ENCODE results near the gene FHIT.
A peak's percentile ranks its signal among the peaks of the same experiment; 100 is the strongest.

The FHIT gene

GRCh38 chr3:59710554-59710953 is 1540.7 kb downstream of the FHIT start:
- no peak for DNase-seq (ENCODE audit: low spot score)

DNA sequence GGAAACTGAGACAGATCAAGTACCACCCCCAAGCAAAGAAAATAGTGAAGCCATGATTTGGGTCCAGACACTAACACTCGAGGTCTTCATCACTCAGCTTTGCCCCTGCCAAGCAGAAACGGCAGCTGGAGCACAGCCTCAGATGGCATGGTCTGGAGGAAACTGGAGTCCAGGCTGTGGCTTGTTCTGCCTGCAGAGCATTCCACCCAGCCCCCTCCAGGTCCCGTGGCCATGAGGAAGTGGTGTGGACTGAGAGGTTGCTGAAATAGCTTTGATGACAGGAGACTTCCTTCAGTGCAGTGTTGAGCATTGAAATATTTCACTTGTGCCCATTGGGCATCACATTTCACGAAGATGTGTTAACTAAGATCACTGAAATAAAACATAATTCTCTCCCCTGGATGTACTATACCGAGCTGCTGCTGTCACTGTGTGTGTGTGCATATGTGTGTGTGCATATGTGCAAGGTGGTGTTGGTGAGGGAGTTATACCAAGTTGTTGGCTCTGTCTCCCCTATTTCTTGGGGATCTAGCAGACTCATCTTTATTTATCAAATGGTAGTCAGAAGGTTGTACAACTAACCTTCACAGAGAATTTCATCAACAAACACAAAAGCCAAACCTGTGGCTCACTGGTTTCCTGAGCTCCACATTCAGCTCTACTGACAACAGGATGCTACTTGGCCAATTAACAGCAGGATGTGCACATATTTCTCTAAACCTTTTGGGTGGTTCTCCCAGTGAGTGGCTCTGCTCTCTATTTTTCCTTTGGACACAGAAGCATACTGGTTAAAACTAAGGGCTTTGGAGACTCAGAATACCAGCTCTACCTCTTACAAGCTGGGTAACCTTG is 1541.3 kb downstream of the FHIT start:
- DNase-seq (ENCODE audit: low spot score), result peak; percentile 39

GRCh38 chr3:59708202-59708601 is 1543.0 kb downstream of the FHIT start:
- no peak for DNase-seq (ENCODE audit: low spot score)

DNA sequence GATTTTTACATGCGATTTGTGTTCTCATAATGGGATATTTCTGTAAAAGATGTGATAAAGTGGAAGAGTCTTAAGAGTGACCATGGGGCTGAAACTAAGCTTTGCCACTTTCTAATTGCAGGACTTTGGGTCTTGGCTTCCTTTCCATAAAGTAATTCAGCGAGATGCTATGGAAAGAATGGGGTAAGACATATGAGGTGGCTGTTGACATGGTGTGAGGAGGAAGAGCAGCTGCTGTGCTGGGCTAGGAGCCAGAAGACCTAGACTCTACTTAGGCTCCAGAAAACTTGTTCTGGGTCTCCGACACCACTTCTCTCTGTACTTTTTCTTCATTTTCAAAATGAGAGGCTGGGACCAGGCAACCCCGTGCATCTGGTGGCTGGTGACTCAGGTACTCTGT is 1547.0 kb downstream of the FHIT start:
- no peak for DNase-seq (ENCODE audit: low spot score)

DNA sequence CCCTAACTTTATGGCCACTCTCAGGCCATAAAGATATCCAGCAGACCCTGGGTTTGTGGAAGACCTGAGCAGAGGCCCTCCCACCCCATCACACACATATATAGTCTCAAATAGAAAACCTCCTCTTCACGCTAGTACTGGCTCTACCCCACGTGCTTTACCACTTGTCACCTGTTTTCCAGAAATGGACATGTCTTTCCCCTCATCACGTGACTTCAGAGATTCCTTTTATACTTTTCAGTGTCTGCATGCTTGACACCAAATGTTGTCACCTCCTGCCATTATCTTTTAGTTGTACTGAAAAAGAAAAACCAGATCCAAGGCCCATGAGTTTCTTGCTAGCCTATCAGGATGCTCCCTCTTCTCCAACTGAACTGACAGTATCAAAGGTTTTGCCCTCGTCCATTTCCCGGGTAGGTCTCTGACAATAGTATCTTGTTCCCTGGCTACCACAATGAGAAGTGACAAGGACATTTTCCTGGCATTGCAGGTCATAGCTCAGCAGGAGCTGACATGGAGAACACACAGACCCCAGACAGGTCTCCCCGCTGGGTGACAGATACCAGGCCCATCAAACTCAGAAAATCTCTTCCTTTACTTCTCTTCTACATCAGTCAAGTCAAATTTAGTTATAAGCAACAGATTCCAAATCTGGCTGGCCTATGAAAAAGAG is 1551.5 kb downstream of the FHIT start:
- DNase-seq (ENCODE audit: low spot score), result no peak
